ENCODE results near the gene TRIM24. TPM values are rescaled to one million over a fixed set of nuclear protein-coding genes. Genes with fewer than 3 reads are reported as not detected.

The TRIM24 gene
- total RNA-seq, 1 experiment from 2014 or later, result 21.0 TPM

DNA sequence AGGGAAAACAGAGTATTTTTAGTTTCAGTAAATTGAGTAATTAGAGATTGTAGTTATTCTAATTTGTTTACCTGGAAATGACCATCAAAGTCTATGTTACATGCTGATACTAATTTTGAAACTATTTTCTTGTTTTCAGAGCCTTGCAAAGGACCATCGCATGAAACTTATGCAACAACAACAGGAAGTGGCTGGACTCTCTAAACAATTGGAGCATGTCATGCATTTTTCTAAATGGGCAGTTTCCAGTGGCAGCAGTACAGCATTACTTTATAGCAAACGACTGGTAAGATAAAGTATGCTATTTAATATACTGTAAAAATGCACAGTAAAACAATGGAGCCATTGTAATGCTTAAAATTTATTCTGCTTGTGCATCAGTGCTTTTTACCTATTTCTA is 78.5 kb downstream of the TRIM24 start:
- peak; percentile 50 for DNase-seq (ENCODE audit: low read depth)

DNA sequence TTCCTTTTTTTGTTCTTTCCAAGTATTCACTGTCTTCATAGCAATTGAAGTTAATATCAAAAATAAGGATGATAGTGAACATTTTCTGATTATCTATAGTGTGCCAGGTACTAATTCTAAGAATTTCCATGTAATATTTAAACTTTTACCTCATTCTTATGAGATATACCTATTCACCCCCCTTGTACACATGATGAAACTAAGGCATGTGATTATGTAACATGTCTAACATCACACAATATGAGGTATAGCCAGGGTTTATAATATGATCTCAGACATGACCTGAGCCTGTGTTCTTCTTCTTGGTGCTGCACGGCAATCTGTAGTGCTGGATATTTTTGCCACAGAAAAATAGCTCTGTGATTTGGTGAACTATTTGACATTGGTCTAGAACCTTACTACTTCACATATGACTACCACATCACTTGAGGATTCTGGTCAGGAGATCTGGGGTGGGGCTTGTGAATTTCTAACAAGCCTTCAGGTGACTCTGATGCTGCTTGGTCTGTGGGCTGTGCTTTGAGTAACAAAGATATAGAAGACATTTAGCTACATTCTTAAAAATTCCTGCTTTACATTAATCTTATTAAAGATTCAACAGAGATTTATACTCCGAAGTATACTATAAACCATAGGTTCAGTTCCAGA is 79.1 kb downstream of the TRIM24 start:
- DNase-seq (ENCODE audit: low read depth), result no peak

DNA sequence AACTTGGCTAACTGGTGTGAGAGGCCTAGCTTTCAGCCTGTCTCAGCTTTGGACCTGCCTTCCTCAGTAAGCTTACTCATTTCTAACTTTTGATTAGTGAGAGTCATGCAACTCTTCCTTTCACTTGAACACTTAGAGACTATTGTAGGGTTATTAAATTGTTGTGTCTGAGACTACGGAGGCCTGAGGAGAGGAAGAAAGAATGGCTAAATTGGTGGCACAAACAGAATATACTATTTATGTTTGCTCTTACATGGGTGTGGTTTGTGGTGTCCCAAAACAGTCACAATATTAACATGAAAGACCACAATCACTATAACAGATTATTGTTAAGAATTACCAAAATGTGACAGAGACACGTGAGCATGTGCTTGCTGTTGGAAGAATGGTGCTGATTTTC is 82.1 kb downstream of the TRIM24 start:
- DNase-seq (ENCODE audit: low read depth), result no peak

DNA sequence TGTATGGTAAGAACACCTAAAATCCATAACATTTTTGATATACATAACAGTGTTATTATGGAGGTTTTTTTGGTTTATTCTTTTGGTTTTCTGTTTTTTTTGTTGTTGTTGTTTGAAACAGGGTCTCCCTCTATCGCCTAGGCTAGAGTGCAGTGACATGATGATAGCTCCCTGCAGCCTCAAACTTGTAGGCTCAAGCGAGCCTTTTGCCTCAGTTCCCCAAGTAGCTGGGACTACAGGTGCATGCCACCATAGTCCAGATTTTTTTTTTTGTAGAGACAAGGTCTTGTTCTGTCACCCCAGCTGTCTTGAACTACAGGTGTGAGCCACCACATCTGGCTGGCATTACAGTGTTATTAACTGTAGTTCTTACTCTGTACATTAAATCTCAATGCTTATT is 83.7 kb downstream of the TRIM24 start:
- DNase-seq (ENCODE audit: low read depth), result no peak

DNA sequence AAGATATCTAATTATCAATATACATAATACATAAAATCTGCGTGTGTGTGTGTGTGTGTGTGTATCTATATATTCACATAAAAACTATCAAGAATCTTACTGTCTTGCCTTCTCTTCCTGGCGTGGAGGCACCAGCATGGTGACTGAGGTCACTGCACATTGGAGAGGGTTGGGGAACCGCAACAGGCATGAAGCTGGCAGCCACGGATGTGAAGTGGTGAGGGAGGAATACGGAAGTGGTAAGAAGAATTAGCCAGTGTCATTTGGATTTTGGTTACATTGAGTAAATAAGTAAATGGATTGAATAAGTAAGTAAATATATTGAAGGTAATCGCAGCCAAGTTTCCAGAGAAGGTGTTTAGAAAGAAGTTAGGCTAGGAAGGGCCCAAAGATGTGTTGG is 85.1 kb downstream of the TRIM24 start:
- no peak for DNase-seq (ENCODE audit: low read depth)

DNA sequence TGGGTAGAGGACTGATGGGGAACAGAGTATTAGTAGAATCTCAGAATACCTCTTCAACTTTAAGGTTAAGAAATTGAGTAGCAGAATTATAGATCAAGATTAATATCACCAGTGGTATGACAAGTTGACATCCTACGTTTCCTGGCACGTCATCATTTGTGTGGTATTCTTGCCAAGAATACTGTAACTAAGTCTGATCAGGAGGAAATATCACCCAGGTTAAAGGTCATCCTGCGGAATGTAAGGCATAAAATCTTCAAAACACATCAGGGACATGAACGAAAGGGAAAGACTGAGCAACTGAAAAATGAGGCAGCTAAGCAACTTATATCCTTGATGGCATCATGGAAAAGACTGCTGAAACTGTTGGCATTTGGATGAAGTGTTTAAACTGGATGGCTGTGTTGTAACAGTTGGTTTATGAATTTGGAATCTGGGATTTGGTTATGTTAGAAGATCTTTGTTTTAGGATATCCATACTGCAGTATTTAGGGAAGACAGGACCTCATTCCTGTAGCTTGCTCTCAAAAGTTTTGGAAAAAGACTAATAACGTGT is 86.1 kb downstream of the TRIM24 start:
- no peak for DNase-seq (ENCODE audit: low read depth)

DNA sequence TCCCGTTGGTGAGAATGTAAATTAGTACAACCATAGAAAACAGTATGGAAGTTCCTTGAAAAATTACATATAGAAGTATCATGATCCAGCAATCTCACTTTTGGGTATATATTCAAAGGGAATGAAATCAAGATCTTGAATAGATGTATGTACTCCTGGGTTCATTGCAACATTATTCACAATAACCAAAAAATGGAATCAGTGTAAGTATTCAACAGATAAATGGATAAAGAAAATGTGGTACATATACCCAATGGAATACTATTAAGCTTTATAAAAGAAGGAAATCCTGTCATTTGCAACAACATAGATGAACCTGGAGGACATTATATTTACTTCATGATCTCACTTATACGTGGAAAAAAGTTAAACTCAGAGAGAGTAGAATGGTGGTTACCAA is 86.8 kb downstream of the TRIM24 start:
- DNase-seq (ENCODE audit: low read depth), result no peak

DNA sequence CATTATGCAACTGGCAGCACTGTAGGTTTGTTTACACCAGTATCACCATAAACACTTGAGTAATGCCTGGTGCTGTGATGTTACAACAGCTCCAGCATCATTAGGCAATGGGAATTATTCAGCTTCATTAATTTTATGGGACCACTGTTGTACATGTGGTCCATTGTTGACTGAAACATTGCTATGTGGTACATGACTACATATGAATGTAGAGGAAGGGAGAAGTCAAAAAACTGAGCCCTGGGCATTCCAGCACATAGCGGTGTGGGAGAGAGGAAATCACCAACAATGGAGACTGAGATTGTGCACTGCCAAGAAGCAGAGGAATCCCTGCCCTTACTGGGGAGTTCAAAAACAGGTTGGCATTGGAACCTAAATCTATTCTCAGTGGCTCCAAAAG is 89.0 kb downstream of the TRIM24 start:
- peak; percentile 63 for DNase-seq (ENCODE audit: low read depth)

DNA sequence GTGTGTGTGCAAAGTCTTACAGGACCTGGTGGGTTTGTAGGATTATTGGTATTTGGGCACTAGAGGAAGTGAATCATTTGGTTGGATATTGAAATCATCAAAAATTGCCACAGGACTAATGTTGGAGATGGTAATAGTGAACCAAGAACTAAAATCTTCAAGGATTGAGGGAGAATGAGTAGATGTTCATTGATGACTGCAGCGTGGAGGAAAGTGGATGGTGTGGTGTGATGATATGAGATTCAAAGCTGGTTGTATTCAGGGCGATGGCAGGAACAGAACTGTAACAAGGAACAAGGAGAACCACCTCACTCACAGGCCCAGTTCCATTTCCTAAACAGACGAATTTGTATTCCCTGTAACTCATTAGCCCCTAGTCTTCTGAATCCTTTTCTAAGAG is 90.3 kb downstream of the TRIM24 start:
- DNase-seq (ENCODE audit: low read depth), result no peak

DNA sequence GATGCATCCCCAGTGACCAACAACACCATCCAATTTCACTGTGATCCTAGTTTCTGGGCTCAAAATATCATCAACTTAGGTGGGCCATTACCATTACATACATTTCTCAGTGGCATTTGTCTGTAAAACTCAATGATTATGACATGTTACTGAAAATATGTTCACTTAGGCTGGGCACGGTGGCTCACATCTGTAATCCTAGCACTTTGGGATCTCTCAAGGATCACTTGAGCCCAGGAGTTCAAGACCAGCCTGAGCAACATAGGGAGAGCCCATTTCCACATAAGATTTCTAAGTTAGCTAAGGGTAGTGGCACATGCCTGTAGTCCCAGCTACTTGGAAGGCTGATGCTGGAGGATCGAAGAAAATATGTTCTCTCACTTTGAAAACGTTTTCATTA is 91.0 kb downstream of the TRIM24 start:
- DNase-seq (ENCODE audit: low read depth), result no peak

DNA sequence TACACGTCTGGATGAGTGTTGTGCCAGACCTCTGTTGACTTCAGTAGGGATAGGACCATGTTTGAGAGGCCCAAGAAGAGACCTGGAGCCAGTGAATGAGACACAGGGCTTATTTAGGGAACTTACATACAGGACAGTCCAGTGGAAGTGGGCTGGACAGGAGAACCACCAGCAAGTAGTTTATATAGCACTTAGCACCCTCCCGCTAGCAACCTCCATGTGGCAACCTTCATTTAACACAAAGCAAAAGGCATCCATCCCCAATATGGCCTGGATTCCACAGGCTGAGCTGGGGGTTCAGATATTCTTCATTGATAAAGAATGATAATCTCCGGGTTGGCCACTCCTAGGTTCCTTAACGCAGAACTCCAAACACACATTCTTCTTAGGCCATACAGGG is 93.7 kb downstream of the TRIM24 start:
- no peak for DNase-seq (ENCODE audit: low read depth)

DNA sequence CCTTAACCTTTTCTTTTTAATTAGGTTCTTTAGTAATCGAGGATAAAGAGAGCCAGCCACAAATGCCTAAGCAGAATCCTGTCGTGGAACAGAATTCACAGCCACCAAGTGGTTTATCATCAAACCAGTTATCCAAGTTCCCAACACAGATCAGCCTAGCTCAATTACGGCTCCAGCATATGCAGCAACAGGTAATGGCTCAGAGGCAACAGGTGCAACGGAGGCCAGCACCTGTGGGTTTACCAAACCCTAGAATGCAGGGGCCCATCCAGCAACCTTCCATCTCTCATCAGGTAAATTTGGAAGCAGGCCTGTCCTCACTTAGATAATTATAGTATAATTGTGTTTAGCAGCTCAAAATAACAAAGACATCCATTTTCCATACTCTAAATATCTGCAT is 94.6 kb downstream of the TRIM24 start:
- no peak for DNase-seq (ENCODE audit: low read depth)

DNA sequence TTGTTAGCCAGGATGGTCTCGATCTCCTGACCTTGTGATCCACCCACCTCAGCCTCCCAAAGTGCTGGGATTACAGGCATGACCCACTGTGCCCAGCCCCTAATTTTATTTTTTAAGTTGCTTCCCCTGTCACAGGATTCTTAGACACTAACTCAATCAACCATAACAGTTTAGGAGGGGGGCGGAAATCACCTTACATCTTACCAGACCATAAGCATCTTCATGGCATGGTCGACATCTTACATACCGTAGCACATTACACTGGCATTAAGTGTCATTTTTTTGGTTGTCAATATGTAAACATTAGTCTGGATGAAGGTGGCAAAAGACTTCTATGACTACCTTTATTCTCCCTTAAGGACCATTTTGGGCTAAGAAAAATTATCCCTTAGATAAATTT is 95.6 kb downstream of the TRIM24 start:
- DNase-seq (ENCODE audit: low read depth), result no peak

DNA sequence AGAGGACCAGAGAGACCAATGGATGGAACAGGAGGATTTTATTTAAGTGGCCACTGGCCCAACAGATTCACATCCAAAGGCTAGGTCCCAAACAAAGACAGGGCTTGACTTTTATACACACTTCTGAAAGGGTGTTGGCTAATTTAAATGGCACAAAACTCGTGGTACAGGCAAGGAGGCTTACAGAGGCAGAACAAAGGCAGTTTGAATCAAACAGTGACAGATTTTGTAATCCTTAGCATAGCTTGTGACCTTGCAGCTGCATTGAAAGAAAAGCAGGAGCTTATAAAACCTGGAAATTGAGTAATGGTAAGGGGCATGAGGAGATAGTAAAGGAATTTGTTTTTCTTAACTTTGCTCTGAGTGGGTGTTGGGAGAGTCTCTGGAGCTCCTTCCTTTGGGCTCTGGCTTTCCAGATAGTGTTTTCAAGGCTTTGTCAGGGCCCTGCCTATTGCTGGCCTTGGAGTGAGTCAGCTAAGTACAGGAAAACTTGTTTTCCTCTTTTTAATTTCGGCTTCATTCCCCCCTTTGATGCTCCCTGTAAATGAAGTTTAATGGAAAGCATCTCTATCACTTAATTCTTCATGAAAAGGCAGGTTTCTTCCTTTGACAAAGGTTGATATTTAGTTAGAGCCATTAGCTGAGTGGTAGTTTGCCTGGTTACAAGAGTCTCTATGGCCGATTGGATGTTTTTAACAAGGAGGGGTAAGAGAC is 96.9 kb downstream of the TRIM24 start:
- no peak for DNase-seq (ENCODE audit: low read depth)

DNA sequence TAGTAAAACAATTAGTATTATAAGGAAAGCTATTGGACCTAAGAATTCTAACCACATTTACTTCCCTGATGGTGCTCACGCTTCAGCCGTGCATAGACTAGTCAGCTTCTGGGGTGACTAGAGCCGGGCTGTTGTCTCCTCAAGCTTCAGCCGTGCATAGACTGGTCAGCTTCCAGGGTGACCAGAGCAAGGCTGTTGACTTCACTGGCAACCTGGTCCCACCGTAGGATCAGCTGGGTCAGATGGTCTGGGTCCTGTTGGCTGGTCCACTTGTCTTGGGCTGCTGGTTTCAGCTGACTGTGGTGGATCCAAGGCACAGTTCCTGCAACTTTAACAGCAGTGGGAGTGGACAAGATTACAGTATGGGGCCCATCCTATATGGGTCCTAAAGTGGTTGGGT is 99.4 kb downstream of the TRIM24 start:
- DNase-seq (ENCODE audit: low read depth), result no peak

DNA sequence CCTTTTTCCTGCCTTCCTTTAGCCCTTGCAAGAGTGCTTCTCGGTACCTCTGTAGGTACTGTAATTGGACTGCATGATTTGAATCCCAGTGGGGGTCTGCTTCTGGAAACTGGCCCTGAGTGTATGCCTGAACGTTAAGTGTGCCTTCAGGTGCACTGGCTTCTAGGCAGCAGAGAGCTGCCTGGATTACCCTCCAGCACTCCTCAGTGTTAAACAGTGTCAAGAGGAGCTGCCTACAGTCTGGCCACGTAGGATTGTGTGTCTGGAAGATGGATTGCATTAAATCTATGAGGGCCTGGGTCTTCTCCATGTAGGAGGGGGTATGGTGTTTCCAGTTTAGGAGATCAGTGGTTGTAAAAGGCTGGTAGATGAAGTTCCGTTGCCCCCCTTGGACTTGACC is 103.7 kb downstream of the TRIM24 start:
- no peak for DNase-seq (ENCODE audit: low read depth)

DNA sequence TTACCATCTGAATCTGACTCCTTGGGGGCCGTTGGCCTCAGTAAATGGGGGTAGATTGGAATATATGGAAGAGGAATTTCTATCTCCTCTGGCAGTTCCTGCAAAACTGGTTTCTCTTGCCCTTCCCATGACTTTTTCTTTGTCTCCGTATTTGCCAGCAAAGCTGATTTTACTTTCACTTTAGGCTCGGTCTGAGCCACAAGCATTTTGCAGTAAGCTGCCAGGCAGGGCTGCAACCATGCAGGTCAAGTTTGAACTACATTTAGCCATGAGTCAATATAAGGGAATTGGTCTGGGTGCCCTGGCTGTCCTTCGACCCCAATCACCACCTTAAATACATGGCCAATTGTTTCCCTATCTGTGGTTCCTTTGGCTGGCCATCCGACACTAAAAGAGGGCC is 104.3 kb downstream of the TRIM24 start:
- DNase-seq (ENCODE audit: low read depth), result no peak

DNA sequence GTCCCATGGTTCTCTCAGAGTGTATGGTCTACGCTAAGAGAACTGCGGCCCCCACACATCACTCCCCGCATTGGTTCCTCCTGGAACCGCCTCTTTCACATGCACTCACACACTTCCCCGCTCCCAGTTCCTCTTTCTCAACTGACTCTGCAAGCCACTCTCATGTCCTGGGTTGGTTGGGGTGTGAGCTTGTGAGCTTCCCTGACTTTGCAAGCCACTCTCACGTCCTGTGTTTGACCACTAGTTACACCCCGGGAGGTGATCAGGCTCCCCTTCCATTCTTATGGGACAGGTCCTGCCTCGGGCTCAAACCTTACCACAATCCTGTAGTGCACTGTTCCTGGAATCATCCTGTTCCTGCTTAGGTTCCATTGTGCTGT is 105.0 kb downstream of the TRIM24 start:
- no peak for DNase-seq (ENCODE audit: low read depth)

DNA sequence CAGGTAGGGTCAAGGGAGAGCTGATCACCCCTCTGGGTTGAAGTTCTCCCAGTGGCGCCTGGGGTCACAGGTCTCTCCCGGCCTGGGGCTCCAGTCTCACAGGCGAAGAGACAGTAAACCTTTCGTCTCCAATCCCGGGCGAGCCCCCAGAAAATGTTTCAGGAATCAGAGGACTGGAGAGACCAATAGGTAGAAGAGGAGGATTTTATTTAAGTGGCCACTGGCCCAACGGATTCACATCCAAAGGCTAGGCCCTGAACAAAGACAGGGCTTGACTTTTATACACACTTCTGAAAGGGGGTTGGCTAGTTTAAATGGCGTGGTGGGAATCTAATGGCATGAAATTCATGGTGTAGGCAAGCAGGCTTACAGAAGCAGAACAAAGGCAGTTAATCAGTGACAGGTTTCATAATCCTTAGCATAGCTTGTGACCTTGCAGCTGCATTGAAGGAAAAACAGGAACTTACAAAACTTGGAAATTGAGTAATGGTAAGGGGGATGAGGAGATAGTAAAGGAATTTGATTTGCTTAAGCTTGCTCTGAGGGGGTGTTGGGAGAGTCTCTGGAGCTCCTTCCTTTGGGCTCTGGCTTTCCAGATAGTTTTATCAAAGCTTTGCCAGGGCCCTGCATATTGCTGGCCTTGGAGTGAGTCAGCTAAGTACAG is 105.5 kb downstream of the TRIM24 start:
- peak; percentile 21 for DNase-seq (ENCODE audit: low read depth)

DNA sequence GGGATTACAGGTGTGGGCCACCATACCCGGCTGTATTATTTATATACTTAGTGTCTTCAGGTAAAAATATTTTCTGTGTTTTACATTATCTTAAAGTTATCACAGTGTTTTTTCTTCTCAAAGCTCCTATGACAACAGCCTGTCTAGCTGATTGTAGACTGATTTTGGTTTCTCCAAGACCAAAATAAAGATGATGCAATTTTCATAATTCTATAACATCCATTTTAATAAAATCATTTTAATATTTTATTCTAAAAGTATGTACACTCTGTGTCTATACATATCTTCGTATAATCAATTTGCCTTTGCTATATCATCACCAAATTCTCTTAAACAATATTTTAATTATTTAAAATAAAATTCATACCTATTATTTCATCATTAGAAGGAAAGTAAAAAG is 108.6 kb downstream of the TRIM24 start:
- DNase-seq (ENCODE audit: low read depth), result no peak

DNA sequence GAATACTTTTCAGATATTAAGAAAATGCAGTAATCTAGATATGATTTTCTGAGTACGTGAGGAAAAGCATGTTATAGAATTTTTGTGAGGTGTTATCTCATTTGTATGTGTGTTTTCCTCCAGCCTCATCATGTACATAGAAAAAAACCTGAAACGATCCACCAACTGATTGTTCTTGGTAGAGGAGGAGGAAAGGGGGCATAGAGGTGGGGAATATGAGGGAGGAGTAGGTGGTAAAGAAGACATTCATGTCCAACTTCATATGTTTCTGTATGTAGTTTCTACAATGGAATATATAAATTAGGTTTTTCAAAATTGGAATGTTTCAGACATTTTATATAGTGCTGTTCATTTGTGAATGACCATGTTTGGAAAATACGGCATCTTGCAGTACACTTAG is 109.4 kb downstream of the TRIM24 start:
- no peak for DNase-seq (ENCODE audit: low read depth)

DNA sequence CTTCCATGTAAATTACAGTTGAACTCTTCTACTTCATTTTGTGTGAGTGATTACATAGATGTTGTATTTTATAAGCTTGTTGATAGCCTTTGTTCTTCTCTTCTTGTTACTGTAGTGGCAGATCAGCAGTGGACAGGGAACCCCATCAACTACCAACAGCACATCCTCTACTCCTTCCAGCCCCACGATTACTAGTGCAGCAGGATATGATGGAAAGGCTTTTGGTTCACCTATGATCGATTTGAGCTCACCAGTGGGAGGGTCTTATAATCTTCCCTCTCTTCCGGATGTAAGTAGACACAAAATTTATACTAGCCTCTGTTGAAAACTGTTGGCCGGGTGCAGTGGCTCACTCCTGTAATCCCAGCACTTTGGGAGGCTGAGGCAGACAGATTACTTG is 110.7 kb downstream of the TRIM24 start:
- DNase-seq (ENCODE audit: low read depth), result no peak

DNA sequence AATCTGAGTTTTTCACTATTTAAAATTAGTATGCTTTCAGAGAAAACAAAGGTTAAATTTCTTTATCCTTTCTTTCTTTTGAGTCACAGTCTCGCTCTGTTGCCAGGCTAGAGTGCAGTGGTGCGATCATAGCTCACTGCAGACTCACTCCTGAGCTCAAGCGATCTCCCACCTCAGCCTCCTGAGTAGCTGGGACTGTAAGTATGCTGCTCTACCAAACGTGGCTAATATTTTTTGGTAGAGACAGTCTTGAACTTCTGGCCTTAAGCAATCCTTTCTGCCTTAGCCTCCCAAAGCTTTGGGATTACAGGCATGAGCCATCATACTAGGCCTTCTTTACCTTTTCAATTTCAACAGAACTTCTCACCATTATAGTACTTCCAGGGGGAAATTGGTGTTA is 113.7 kb downstream of the TRIM24 start:
- no peak for DNase-seq (ENCODE audit: low read depth)
